Measurements from ENCODE around the gene RALGAPA1.

GRCh38 chr14:35829449-35829848 lies 20.4 kb upstream of the RALGAPA1 start:
- TF ChIP-seq CTCF (IDR thresholded peaks at IDR 0.05), result no peak
- no peak for TF ChIP-seq POLR2A (IDR thresholded peaks at IDR 0.05)
- no peak for TF ChIP-seq POLR2AphosphoS5 (IDR thresholded peaks at IDR 0.05)
- TF ChIP-seq EP300 (IDR thresholded peaks at IDR 0.05), result no peak

Data from upper lobe of left lung (tissue), 4 donors.